PFSK-1 (cell line): ENCODE measurements around the gene C3orf70.

Experiments used
- FOXP2 ChIP-seq: optimal IDR thresholded peaks from 2 replicates; pipeline ENCODE3; 2011; ENCODE audit warnings: borderline replicate concordance, control low read depth, inconsistent platforms; ENCODE audit not compliant: insufficient read depth; ENCODE audit errors: extremely low read length, extremely low read depth
- POLR2AphosphoS5 ChIP-seq: IDR thresholded peaks from 2 replicates; pipeline ENCODE4 v1.6.1; 2012; ENCODE audit warnings: low read depth, mild to moderate bottlenecking, control low read depth, low read length, moderate library complexity
- SIN3A ChIP-seq: IDR thresholded peaks from 2 replicates; pipeline ENCODE4 v1.6.1; 2012; ENCODE audit warnings: mild to moderate bottlenecking, low read length, moderate library complexity, borderline replicate concordance; ENCODE audit not compliant: insufficient read depth
- TAF1 ChIP-seq: IDR thresholded peaks from 2 replicates; pipeline ENCODE4 v1.6.1; 2012; ENCODE audit warnings: low read length, control low read depth, borderline replicate concordance; ENCODE audit not compliant: insufficient read depth
- TF ChIP-seq, protein P1 (sequence below), 2 experiments: IDR thresholded peaks; 2 replicates each; pipeline versions ENCODE4 v1.6.1 to v1.8.0; 2011 to 2012; ENCODE audit warnings: low read depth in 2 of 2, low read length in 2 of 2, control low read depth in 1 of 2, inconsistent platforms in 1 of 2, mild to moderate bottlenecking in 1 of 2, moderate library complexity in 1 of 2; ENCODE audit not compliant: insufficient read depth in 1 of 2

C3orf70 gene

DNA sequence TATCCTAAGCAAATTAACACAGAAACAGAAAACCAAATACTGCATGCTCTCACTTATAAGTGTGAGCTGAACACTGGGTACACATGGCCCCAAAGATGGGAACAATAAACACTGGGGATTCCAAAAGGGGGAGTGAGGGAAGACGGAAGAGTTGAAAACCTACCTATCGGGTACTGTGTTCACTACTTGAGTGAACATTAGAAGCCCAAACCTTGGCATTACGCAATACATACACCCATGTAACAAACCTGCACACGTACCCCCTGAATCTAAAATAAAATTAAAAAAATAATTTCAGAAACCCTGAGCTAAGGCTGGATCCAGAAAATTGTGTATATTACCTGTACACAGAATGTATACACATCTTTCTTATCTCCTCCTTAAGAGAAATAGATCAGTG is 42.8 kb upstream of the C3orf70 start:
- TF ChIP-seq TAF1, result no peak
- TF ChIP-seq FOXP2, result no peak
- TF ChIP-seq, protein P1, sequence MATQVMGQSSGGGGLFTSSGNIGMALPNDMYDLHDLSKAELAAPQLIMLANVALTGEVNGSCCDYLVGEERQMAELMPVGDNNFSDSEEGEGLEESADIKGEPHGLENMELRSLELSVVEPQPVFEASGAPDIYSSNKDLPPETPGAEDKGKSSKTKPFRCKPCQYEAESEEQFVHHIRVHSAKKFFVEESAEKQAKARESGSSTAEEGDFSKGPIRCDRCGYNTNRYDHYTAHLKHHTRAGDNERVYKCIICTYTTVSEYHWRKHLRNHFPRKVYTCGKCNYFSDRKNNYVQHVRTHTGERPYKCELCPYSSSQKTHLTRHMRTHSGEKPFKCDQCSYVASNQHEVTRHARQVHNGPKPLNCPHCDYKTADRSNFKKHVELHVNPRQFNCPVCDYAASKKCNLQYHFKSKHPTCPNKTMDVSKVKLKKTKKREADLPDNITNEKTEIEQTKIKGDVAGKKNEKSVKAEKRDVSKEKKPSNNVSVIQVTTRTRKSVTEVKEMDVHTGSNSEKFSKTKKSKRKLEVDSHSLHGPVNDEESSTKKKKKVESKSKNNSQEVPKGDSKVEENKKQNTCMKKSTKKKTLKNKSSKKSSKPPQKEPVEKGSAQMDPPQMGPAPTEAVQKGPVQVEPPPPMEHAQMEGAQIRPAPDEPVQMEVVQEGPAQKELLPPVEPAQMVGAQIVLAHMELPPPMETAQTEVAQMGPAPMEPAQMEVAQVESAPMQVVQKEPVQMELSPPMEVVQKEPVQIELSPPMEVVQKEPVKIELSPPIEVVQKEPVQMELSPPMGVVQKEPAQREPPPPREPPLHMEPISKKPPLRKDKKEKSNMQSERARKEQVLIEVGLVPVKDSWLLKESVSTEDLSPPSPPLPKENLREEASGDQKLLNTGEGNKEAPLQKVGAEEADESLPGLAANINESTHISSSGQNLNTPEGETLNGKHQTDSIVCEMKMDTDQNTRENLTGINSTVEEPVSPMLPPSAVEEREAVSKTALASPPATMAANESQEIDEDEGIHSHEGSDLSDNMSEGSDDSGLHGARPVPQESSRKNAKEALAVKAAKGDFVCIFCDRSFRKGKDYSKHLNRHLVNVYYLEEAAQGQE (IDR thresholded peaks at IDR 0.05; ENCODE audit: insufficient read depth in 1 of 2, low read depth in 2 of 2, low read length in 2 of 2), result no peak
- no peak for TF ChIP-seq SIN3A
- no peak for TF ChIP-seq POLR2AphosphoS5

DNA sequence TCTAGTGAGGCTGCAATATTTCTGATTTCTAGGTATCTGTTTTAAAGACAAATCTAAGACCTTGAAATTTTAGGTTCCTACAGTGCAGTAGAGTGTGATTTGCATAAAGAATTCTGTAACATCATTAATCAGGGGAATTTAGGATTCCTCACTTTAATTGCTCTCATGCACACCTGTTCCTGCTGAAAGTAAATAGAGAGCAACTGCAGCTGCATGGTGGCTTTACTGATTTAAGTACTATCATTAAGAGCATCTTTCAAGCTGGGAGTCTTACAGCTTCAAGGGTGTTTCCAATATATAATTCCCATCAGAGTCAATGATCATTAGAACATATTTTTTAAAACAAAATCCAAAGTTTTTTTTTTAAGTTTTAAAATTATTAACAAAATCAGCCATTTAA is 36.0 kb upstream of the C3orf70 start:
- no peak for TF ChIP-seq TAF1
- TF ChIP-seq, protein P1 (IDR thresholded peaks at IDR 0.05; ENCODE audit: insufficient read depth in 1 of 2, low read depth in 2 of 2, low read length in 2 of 2), result no peak
- TF ChIP-seq POLR2AphosphoS5, result no peak
- TF ChIP-seq SIN3A, result no peak
- TF ChIP-seq FOXP2, result no peak

DNA sequence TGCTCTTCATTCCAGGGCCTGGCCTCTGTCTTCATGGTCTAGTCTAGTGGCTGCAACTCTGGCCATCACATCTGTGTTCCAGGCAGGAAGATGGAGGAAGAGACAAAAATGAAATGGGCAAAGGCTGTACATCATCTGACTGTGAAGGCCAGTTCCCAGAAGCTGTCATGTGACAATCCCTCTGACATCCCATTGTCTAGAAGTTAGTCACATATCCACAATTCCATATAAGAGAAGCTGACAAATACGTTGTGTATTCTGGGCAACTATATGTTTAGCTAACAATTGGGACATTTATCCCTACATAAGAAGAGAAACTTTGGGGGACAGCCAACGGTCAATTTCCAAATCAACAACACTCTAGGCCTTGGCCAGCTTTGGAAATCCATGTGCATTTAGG is 34.5 kb upstream of the C3orf70 start:
- TF ChIP-seq FOXP2 (no peak), POLR2AphosphoS5 (no peak), SIN3A (no peak), TAF1 (no peak)
- TF ChIP-seq, protein P1 (IDR thresholded peaks at IDR 0.05; ENCODE audit: insufficient read depth in 1 of 2, low read depth in 2 of 2, low read length in 2 of 2), result no peak

DNA sequence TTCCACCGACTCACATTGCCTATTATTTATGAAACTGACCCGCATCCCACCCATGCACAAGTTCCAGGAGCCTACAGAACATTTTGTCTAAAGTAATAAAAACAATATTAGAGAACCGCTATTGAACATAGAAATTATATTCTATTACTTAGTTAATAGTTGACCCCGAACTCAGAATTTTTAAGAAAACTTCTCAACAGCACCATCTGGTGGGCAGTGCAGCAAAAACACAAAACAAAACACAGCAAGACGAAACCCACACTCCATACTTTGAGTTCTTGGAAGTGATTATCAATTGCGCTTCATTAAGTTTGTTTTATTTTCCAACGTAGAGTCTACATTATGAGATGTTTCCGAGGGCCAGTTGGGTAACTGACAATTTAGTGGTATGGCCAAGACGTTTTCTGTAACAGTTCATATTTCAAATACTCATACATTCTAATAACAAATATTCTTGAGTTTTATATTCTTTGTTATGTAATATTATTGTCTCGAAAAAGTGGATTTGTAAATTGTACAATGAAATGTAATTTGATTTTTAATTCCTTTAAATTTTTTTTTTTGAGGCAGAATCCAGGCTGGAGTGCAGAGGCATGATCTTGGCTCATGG is 24.0 kb upstream of the C3orf70 start:
- no peak for TF ChIP-seq FOXP2
- no peak for TF ChIP-seq SIN3A
- TF ChIP-seq, protein P1 (IDR thresholded peaks at IDR 0.05; ENCODE audit: insufficient read depth in 1 of 2, low read depth in 2 of 2, low read length in 2 of 2), result no peak
- TF ChIP-seq POLR2AphosphoS5, result no peak
- TF ChIP-seq TAF1, result no peak
